Colonic mucosa (tissue), 4 donors: ENCODE results near the gene GLRA3. TPM values are rescaled to one million over a fixed set of nuclear protein-coding genes. Genes with fewer than 3 reads are reported as not detected.

Experiments
- DNase-seq: peaks from one replicate; pipeline ENCODE4 v3.0.0-alpha.2; 2020
- H3K27ac ChIP-seq: fragments of 200-600 bp; one replicate; pipeline ENCODE4 v1.8.0; 2021
- H3K27me3 ChIP-seq: fragments of 200-600 bp; one replicate; pipeline ENCODE4 v1.8.0; 2021
- H3K36me3 ChIP-seq: fragments of 200-600 bp; one replicate; pipeline ENCODE4 v1.8.0; 2021
- H3K4me1 ChIP-seq: fragments of 200-600 bp; one replicate; pipeline ENCODE4 v1.8.0; 2021; ENCODE audit warnings: mild to moderate bottlenecking
- H3K4me3 ChIP-seq: fragments of 200-600 bp; one replicate; pipeline ENCODE4 v1.8.0; 2021
- H3K9ac ChIP-seq, 2 donors: one replicate each; pipeline ENCODE4 v1.7.0; 2013; ENCODE audit warnings: control low read depth in 2 of 2, low read depth in 2 of 2, low read length in 2 of 2
- H3K9me3 ChIP-seq: fragments of 200-600 bp; one replicate; pipeline ENCODE4 v1.8.0; 2021
- CTCF ChIP-seq: fragments of 200-600 bp; IDR thresholded peaks from one replicate; pipeline ENCODE4 v1.8.0; 2022; ENCODE audit warnings: antibody characterized with exemption, mild to moderate bottlenecking
- intact Hi-C: fragments of 100-400 bp; cut with DNase I; formaldehyde crosslinking; loops from one replicate; pipeline ENCODE4 v1.14.1; 2022
- total RNA-seq, 2 donors: library from RNA; stranded (reverse); fragmentation: NEBNext Ultra II Directional in 1 of 2; extraction: Animal tissue kit (Norgen Biotek cat#: 25700) in 1 of 2; gene quantifications; one replicate each; pipeline ENCODE4 v1.2.1, GENCODE V29; 2021
- donor health status: healthy.
- donor health status: DM: no; HTN: no; CAD: no.
- donor health status: DM: no; HTN: no; CAD: no.

The GLRA3 gene
- total RNA-seq, 2 donors from 2014 or later = not detected

- intact Hi-C loops = no loop called here
- Histone ChIP-seq H3K27ac (no peak overlapping the region), H3K36me3 (no peaks in the 10 kb centered on the region), H3K27me3 (no peaks in the 10 kb centered on the region), H3K4me1 (no peaks in the 10 kb centered on the region), H3K4me3 (no peak overlapping the region), H3K9ac (no peak overlapping the region), H3K9me3 (no peaks in the 10 kb centered on the region)
- TF ChIP-seq CTCF = no peak
- DNase-seq = no peak
Measured at GRCh38 chr4:174848596-174848995, 19.5 kb upstream of the GLRA3 start.

- H3K9ac ChIP-seq = no peak overlapping the region
- no peak for DNase-seq
- no peaks in the 10 kb centered on the region for H3K4me1 ChIP-seq
- intact Hi-C loops = no loop called here
- no peaks in the 10 kb centered on the region for H3K27me3 ChIP-seq
- H3K36me3 ChIP-seq = no peaks in the 10 kb centered on the region
- no peak for TF ChIP-seq CTCF
- no peak overlapping the region for H3K4me3 ChIP-seq
- no peak overlapping the region for H3K27ac ChIP-seq
- H3K9me3 ChIP-seq = no peaks in the 10 kb centered on the region
Measured at GRCh38 chr4:174847801-174848427, 18.9 kb upstream of the GLRA3 start.

GRCh38 chr4:174835536-174835935 is 6.5 kb upstream of the GLRA3 start:
- no peak overlapping the region for H3K27ac ChIP-seq
- H3K9me3 ChIP-seq = no peaks in the 10 kb centered on the region
- TF ChIP-seq CTCF = no peak
- intact Hi-C loops = no loop called here
- H3K36me3 ChIP-seq = no peaks in the 10 kb centered on the region
- H3K4me3 ChIP-seq = no peak overlapping the region
- no peaks in the 10 kb centered on the region for H3K27me3 ChIP-seq
- DNase-seq = no peak
- no peaks in the 10 kb centered on the region for H3K4me1 ChIP-seq
- H3K9ac ChIP-seq = no peak overlapping the region

- Histone ChIP-seq H3K36me3 (no peaks in the 10 kb centered on the region), H3K4me1 (no peaks in the 10 kb centered on the region), H3K9ac (no peak overlapping the region), H3K9me3 (no peaks in the 10 kb centered on the region), H3K4me3 (no peak overlapping the region), H3K27me3 (no peaks in the 10 kb centered on the region), H3K27ac (no peak overlapping the region)
- no peak for DNase-seq
- intact Hi-C loops = no loop called here
- TF ChIP-seq CTCF = no peak
Measured at GRCh38 chr4:174834477-174834876, 5.4 kb upstream of the GLRA3 start.

GRCh38 chr4:174826660-174827059 is 2.4 kb downstream of the GLRA3 start:
- intact Hi-C loops = no loop called here
- no peak for TF ChIP-seq CTCF
- Histone ChIP-seq H3K4me3 (no peak overlapping the region), H3K9me3 (no peaks in the 10 kb centered on the region), H3K36me3 (no peaks in the 10 kb centered on the region), H3K27ac (no peak overlapping the region), H3K27me3 (no peaks in the 10 kb centered on the region), H3K4me1 (no peaks in the 10 kb centered on the region), H3K9ac (no peak overlapping the region)
- DNase-seq = no peak
